MM.1S (cell line): Measurements from ENCODE around the gene ORC4.
A peak's percentile ranks its signal among the peaks of the same experiment; 100 is the strongest.

ENCODE experiments used
- DNase-seq: peaks from one replicate; pipeline ENCODE4 v3.0.0-alpha.2; 2015
- H2AFZ ChIP-seq: fragments of 300-600 bp; sonication (generic); 2 replicates; pipeline ENCODE4 v1.6.0; 2016; ENCODE audit warnings: antibody characterized with exemption, low read length
- H3F3A ChIP-seq: fragments of 300-600 bp; sonication (generic); 2 replicates; pipeline ENCODE4 v1.6.1; 2016; ENCODE audit warnings: mild to moderate bottlenecking, antibody characterized with exemption, low read length, moderate library complexity, mixed read lengths; ENCODE audit not compliant: insufficient read depth
- H3K27ac ChIP-seq: fragments of 300-600 bp; sonication (generic); 2 replicates; pipeline ENCODE4 v1.5.1; 2016; ENCODE audit warnings: mild to moderate bottlenecking, low read length
- H3K27me3 ChIP-seq: fragments of 300-600 bp; sonication (generic); replicated peaks from 2 replicates; pipeline ENCODE4 v1.6.0; 2016; ENCODE audit warnings: low read length; ENCODE audit not compliant: insufficient read depth
- H3K36me3 ChIP-seq: fragments of 300-600 bp; sonication (generic); replicated peaks from 2 replicates; pipeline ENCODE4 v1.6.1; 2016; ENCODE audit warnings: mild to moderate bottlenecking, low read length, mixed read lengths; ENCODE audit not compliant: insufficient read depth
- H3K4me1 ChIP-seq: fragments of 300-600 bp; sonication (generic); 2 replicates; pipeline ENCODE4 v1.6.1; 2016; ENCODE audit warnings: low read length, mixed read lengths
- H3K4me2 ChIP-seq: fragments of 300-600 bp; sonication (generic); 2 replicates; pipeline ENCODE4 v1.6.0; 2016; ENCODE audit warnings: low read depth, low read length
- H3K4me3 ChIP-seq: fragments of 300-600 bp; sonication (generic); 2 replicates; pipeline ENCODE4 v1.5.1; 2016; ENCODE audit warnings: low read length, mixed read lengths
- H3K79me2 ChIP-seq: fragments of 300-600 bp; sonication (generic); 2 replicates; pipeline ENCODE4 v1.6.1; 2016; ENCODE audit warnings: mixed run types, low read length, mixed read lengths
- H3K9ac ChIP-seq: fragments of 300-600 bp; sonication (generic); 2 replicates; pipeline ENCODE4 v1.6.1; 2016; ENCODE audit warnings: low read length, mixed read lengths
- H3K9me2 ChIP-seq: fragments of 300-600 bp; sonication (generic); replicated peaks from 2 replicates; pipeline ENCODE4 v1.6.1; 2016; ENCODE audit warnings: mild to moderate bottlenecking, low read length, mixed read lengths; ENCODE audit not compliant: insufficient read depth
- H3K9me3 ChIP-seq: fragments of 300-600 bp; sonication (generic); replicated peaks from 2 replicates; pipeline ENCODE4 v1.6.1; 2016; ENCODE audit warnings: mild to moderate bottlenecking, low read length, mixed read lengths; ENCODE audit not compliant: insufficient read depth
- H4K20me1 ChIP-seq: fragments of 300-600 bp; sonication (generic); 2 replicates; pipeline ENCODE4 v1.6.1; 2016; ENCODE audit warnings: mild to moderate bottlenecking, low read length, moderate library complexity, mixed read lengths; ENCODE audit not compliant: insufficient read depth
- CTCF ChIP-seq: fragments of 300-600 bp; sonication (generic); IDR thresholded peaks from 2 replicates; pipeline ENCODE4 v1.5.1; 2016; ENCODE audit warnings: antibody characterized with exemption, low read length, mixed read lengths
- EZH2 ChIP-seq: fragments of 300-600 bp; sonication (generic); optimal IDR thresholded peaks from 2 replicates; pipeline ENCODE3; 2017; ENCODE audit warnings: low read depth, mild to moderate bottlenecking, antibody characterized with exemption, low read length, mixed read lengths
- EZH2phosphoT487 ChIP-seq: fragments of 300-600 bp; sonication (generic); IDR thresholded peaks from 2 replicates; pipeline ENCODE4 v1.6.1; 2018; ENCODE audit warnings: antibody characterized with exemption, low read length

ORC4 gene

DNA sequence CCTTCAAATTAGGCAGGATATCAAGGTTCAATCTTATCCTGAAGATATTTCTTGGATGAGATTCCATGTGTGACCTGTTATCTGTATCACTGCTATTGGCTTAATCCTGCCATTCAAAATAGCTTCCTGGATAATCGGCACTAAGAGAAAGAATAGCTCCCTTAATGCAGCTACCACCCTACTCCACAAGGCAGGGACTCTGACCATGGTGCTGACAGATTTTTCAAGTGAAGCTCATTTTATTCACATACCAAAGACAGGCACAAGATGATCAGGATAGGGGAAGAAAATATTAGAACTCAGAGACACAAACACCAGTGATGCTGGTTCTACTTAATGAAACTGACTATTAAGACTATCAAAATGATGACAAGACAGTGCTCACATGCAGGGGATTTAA lies 74.9 kb downstream of the ORC4 start:
- H3K4me1 ChIP-seq: no peaks in the 10 kb centered on the region
- H4K20me1 ChIP-seq: no peaks in the 10 kb centered on the region
- no peaks in the 10 kb centered on the region for H3F3A ChIP-seq
- H3K9me2 ChIP-seq: no peaks in the 10 kb centered on the region
- DNase-seq: no peak
- no peak overlapping the region for H3K27ac ChIP-seq
- TF ChIP-seq EZH2phosphoT487: no peak
- no peak for TF ChIP-seq CTCF
- no peak for TF ChIP-seq EZH2
- H2AFZ ChIP-seq: no peak overlapping the region
- H3K9me3 ChIP-seq: no peaks in the 10 kb centered on the region
- H3K9ac ChIP-seq: no peak overlapping the region
- no peaks in the 10 kb centered on the region for H3K79me2 ChIP-seq
- no peak overlapping the region for H3K4me2 ChIP-seq
- no peaks in the 10 kb centered on the region for H3K36me3 ChIP-seq
- no peak overlapping the region for H3K4me3 ChIP-seq
- no peaks in the 10 kb centered on the region for H3K27me3 ChIP-seq

DNA sequence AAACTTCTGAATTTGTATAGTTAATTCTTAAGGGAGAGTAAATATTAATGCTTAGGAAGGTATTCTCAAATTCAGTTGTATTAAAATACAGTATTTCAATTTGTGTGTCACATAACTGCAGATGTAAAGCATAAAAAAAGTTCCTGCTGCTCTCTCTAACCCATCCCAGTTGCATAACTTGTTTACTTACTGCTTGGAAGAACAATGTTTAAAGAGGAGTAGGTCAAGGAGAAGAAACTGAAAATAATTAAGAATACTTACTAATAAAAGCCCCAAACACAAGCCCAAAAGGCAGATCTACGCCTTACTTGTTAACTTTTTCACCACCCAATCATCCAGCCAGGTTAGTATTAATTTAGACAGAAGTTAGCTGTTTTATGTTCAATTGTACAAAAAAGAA lies 81.2 kb downstream of the ORC4 start:
- no peak overlapping the region for H3K4me3 ChIP-seq
- H3K36me3 ChIP-seq: no peaks in the 10 kb centered on the region
- no peaks in the 10 kb centered on the region for H3K27me3 ChIP-seq
- H3K79me2 ChIP-seq: no peaks in the 10 kb centered on the region
- no peak overlapping the region for H3K27ac ChIP-seq
- H3K4me1 ChIP-seq: no peaks in the 10 kb centered on the region
- no peaks in the 10 kb centered on the region for H3K9me3 ChIP-seq
- no peak overlapping the region for H2AFZ ChIP-seq
- no peak for DNase-seq
- no peak for TF ChIP-seq CTCF
- TF ChIP-seq EZH2: no peak
- no peak for TF ChIP-seq EZH2phosphoT487
- no peaks in the 10 kb centered on the region for H3F3A ChIP-seq
- H3K9ac ChIP-seq: no peak overlapping the region
- H3K4me2 ChIP-seq: no peak overlapping the region
- no peaks in the 10 kb centered on the region for H3K9me2 ChIP-seq
- no peaks in the 10 kb centered on the region for H4K20me1 ChIP-seq

DNA sequence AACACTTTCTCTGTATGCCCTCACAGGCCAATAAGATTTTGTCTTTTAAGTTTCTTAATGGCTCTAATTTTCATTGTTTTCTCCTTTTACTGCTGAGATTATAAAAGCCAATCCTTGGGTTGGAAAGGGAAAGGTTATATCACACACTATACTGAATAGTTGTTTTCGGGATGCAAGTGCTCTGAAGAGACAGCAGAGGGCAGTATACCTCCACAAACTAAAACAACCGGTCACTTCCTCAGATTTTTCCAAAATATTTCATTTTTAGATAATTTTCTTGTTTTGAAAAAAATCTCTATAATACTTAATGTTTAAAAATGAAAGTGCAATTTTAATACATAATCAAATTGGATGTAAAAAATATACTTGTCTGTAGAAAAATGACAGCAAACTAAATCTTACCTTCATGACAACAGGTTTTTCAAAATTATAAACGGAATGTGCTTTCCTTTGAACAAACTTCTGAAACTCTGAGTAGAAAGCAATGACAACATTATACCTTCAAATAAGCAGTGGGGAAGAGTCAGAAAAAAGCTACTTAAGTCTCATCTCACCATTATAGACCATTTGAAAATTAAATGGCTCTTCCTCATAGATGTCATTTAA lies 82.7 kb downstream of the ORC4 start:
- Histone ChIP-seq H3K9me2 (no peaks in the 10 kb centered on the region), H3K27ac (no peak overlapping the region), H3F3A (no peaks in the 10 kb centered on the region), H3K9me3 (no peaks in the 10 kb centered on the region), H3K79me2 (no peaks in the 10 kb centered on the region), H3K9ac (no peak overlapping the region), H4K20me1 (no peaks in the 10 kb centered on the region), H3K4me2 (no peak overlapping the region), H3K27me3 (no peaks in the 10 kb centered on the region), H3K36me3 (no peaks in the 10 kb centered on the region), H3K4me1 (no peaks in the 10 kb centered on the region), H3K4me3 (no peak overlapping the region), H2AFZ (no peak overlapping the region)
- peak; percentile 24 for DNase-seq
- TF ChIP-seq EZH2 (no peak), CTCF (peak; percentile 80)
